Thymus (tissue), 11 donors: ENCODE data around the gene VPS54. TPM values are rescaled to one million over a fixed set of nuclear protein-coding genes. Genes with fewer than 3 reads are reported as not detected.

Experiments
- DNase-seq, 9 donors: peaks; one replicate each; pipeline ENCODE4 v3.0.0-alpha.2; 2013; ENCODE audit warnings: low spot score in 9 of 9, low read depth in 6 of 9, missing footprints in 1 of 9
- H3K27ac ChIP-seq, 2 donors: one replicate each; pipeline ENCODE4 v1.5.1; 2013; ENCODE audit warnings: control low read depth in 1 of 2, low read depth in 1 of 2, low read length in 1 of 2, mild to moderate bottlenecking in 1 of 2, moderate library complexity in 1 of 2
- H3K27me3 ChIP-seq, 2 donors: one replicate each; pipeline ENCODE4 v1.5.1; 2013; ENCODE audit warnings: low read length in 1 of 2; ENCODE audit not compliant: control insufficient read depth in 2 of 2, insufficient read depth in 1 of 2
- H3K36me3 ChIP-seq, 2 donors: one replicate each; pipeline ENCODE4 v1.5.1; 2013; ENCODE audit warnings: low read length in 1 of 2, mild to moderate bottlenecking in 1 of 2, moderate library complexity in 1 of 2; ENCODE audit not compliant: control insufficient read depth in 2 of 2, insufficient read depth in 2 of 2
- H3K4me1 ChIP-seq, 2 donors: one replicate each; pipeline ENCODE4 v1.5.1; 2013; ENCODE audit warnings: low read length in 2 of 2; ENCODE audit not compliant: control insufficient read depth in 2 of 2, insufficient read depth in 2 of 2
- H3K4me3 ChIP-seq, 2 donors: one replicate each; pipeline ENCODE4 v1.5.1; 2013; ENCODE audit warnings: low read length in 2 of 2, control low read depth in 1 of 2, mild to moderate bottlenecking in 1 of 2
- H3K9me3 ChIP-seq, 2 donors: one replicate each; pipeline ENCODE4 v1.5.1; 2013; ENCODE audit warnings: low read length in 1 of 2, mild to moderate bottlenecking in 1 of 2; ENCODE audit not compliant: control insufficient read depth in 2 of 2, insufficient read depth in 1 of 2
- WGBS: extraction: QIAGEN DNeasy Blood & Tissue Kit; methylation state at CpG from one replicate; pipeline ENCODE4 v1.1.7; 2013; 5-methylcytosine and 5-hydroxymethylcytosine counted together
- polyA plus RNA-seq: library from polyadenylated mRNA; stranded (reverse); fragments of 200-250 nt; gene quantifications from one replicate; pipeline ENCODE4 v1.2.3, GENCODE V29; 2013
- total RNA-seq: library from RNA; stranded (reverse); fragments of 120-200 nt; gene quantifications from one replicate; pipeline ENCODE4 v1.2.4, GENCODE V29; 2013
- donor health status: healthy.

The VPS54 gene
- total and polyA plus RNA-seq, 2 donors = 21.2 to 24.1 TPM

DNA sequence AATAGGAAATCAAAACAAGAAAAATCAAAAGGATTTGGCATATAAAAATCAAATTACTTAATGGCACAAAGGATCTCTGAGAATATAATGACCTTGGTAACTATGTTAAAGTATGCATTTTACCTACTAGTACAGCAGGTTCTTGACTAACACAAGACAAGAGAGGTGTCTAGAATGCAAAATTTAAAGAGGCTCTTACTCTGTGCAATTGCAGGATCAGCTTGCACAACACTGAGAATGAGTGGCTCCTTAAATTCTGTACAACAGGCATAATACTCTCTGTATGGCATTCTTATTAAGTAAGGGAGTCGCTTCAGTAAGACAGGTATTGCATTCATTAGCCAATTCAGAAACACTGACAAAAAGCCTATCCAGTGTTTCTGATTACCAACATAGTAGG lies 104.9 kb downstream of the VPS54 start:
- H3K4me3 ChIP-seq = no peak overlapping the region
- H3K9me3 ChIP-seq = no peaks in the 10 kb centered on the region
- H3K36me3 ChIP-seq = peaks cover 4 to 37% of the 10 kb centered on the region in 2 donors
- 93% methylated on average over 1 of the region's 1 CpG for WGBS
- no peak for DNase-seq
- no peaks in the 10 kb centered on the region for H3K4me1 ChIP-seq
- no peaks in the 10 kb centered on the region for H3K27me3 ChIP-seq
- no peak overlapping the region for H3K27ac ChIP-seq

DNA sequence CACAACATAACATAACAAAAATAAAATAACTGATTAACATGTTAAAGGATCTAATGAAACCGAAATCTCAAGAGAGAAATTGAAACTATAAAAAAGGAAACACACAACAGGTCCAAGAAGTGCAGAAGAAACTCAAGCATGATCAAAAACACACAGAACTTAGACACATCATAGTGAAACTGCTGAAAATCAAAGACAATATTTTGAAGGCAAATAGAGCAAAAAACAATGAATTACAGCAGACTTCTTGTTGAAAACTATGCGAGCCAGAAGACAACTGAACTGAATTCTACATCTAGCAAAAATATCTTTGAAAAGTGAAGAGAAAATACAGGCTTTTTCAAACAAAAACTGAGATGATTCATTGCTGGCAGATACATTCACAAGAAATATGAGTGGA lies 116.2 kb downstream of the VPS54 start:
- Histone ChIP-seq H3K27ac (no peak overlapping the region), H3K4me1 (no peaks in the 10 kb centered on the region), H3K36me3 (peaks cover 6 to 22% of the 10 kb centered on the region in 2 donors), H3K27me3 (no peaks in the 10 kb centered on the region), H3K4me3 (no peak overlapping the region), H3K9me3 (peaks cover 0 to 14% of the 10 kb centered on the region in 2 donors)
- DNase-seq = no peak
- 95% methylated on average over 2 of the region's 2 CpGs for WGBS

DNA sequence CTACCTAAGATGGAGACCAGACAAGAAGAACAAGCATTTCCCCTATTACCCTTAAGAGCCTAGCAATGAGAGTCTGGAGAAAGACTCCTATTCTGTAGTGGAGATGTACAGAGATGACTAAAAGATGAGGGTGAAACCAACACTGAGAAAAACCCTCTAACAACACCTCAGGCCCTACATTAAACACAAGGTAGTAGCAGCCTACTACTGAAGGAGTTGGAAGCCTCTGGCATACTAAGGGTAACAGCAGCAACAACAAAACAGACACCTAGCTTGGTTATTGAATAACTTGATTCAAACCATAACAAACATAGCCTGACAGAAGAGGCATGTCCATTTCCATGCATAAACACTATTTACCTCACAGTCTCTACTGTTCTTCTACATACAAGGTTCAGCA lies 117.1 kb downstream of the VPS54 start:
- no peak for DNase-seq
- H3K9me3 ChIP-seq = peaks cover 0 to 14% of the 10 kb centered on the region in 2 donors
- H3K4me1 ChIP-seq = no peaks in the 10 kb centered on the region
- H3K36me3 ChIP-seq = peaks cover 6 to 24% of the 10 kb centered on the region in 2 donors
- H3K27me3 ChIP-seq = no peaks in the 10 kb centered on the region
- no peak overlapping the region for H3K4me3 ChIP-seq
- H3K27ac ChIP-seq = no peak overlapping the region

DNA sequence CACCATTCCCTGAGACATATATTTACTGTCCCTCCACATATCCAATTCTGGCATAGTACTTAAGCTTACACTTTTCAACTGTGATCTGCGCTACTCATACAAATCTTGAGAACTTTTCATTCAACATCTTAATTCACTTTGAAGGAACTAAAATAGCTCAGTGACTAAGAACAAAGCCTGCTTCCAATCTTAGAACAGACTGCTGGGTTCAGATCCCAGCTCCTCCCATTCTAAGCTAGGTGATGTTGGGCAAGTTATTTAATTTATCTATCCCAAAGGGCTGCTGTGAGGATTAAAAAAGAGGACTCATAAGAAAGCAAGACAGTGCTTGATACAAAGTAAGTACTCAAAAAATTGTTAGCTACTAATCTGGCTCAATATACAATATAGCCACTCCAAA lies 119.6 kb downstream of the VPS54 start:
- H3K27ac ChIP-seq = no peak overlapping the region
- H3K36me3 ChIP-seq = peaks cover 6 to 36% of the 10 kb centered on the region in 2 donors
- H3K4me3 ChIP-seq = no peak overlapping the region
- H3K27me3 ChIP-seq = no peaks in the 10 kb centered on the region
- H3K4me1 ChIP-seq = no peaks in the 10 kb centered on the region
- WGBS = 100% methylated on average over 1 of the region's 1 CpG
- no peak for DNase-seq
- peaks cover 0 to 14% of the 10 kb centered on the region in 2 donors for H3K9me3 ChIP-seq

DNA sequence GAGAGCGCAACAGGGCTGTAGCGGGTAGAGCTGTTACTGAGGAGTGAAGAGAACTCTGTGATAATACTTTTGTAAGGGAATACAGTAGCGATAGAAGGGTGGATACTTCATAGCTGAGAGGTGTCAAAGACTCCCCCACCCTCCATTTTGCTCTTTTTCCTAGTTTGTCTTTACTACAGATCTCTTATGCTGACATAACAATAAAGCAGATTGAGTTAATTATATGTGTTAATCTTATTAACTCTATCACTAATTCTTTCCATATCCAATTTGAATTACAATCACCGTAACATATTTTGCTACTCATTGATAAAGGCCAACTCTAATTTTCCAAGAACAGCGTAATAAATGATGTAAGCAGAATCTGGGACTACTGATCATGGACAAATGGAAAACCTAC lies 120.4 kb downstream of the VPS54 start:
- peaks cover 6 to 40% of the 10 kb centered on the region in 2 donors for H3K36me3 ChIP-seq

DNA sequence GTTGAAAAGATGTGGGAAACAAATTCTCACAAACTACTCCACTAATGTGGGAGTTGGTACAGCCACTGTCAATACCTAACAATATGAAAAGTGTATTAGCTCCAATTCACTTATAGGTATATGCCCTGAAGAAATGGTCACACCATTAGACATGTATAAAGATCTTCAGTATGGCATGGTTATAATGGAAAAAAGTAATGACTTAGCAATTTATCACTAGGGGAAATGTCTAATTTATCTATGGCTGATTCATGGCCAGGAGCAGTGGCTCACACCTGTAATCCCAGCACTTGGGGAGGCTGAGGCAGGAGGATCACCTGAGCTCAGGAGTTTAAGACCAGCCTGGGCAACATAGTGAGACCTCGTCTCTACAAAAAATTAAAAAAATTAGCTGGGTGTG lies 125.1 kb downstream of the VPS54 start:
- no peak overlapping the region for H3K4me3 ChIP-seq
- H3K36me3 ChIP-seq = peaks cover 6 to 64% of the 10 kb centered on the region in 2 donors
- H3K9me3 ChIP-seq = no peaks in the 10 kb centered on the region
- H3K27me3 ChIP-seq = no peaks in the 10 kb centered on the region
- H3K4me1 ChIP-seq = no peaks in the 10 kb centered on the region
- DNase-seq = no peak
- no peak overlapping the region for H3K27ac ChIP-seq
- WGBS = 96% methylated on average over 1 of the region's 1 CpG

More for the DNA sequence above, 120.4 kb downstream of the VPS54 start:
- DNase-seq = no peak
- Histone ChIP-seq H3K27ac (no peak overlapping the region), H3K4me1 (no peaks in the 10 kb centered on the region), H3K9me3 (peaks cover 0 to 11% of the 10 kb centered on the region in 2 donors), H3K4me3 (no peak overlapping the region), H3K27me3 (no peaks in the 10 kb centered on the region)
- 97% methylated on average over 5 of the region's 5 CpGs for WGBS

DNA sequence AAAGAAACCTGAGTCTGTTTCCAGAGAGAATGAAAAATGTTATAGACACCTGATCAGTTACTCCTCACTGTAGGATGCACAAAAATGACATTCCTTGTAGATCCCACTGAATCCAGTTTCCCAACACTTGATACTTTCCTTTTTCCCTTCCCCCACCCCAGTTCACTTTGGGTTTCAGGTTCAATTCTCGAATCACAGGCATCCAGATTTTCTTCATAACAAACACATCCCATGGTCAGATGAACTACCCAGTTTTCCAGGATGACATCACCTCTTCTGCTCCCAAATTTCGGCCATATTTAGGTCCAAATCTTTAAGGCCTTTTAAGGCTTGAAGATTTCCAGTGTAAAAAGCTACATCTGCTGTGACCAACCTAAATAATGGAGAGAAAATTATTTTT lies 126.1 kb downstream of the VPS54 start:
- Histone ChIP-seq H3K9me3 (no peaks in the 10 kb centered on the region), H3K36me3 (peaks cover 12 to 69% of the 10 kb centered on the region in 2 donors), H3K27ac (no peak overlapping the region), H3K4me3 (no peak overlapping the region), H3K27me3 (no peaks in the 10 kb centered on the region), H3K4me1 (no peaks in the 10 kb centered on the region)
- no peak for DNase-seq
- 94% methylated on average over 2 of the region's 2 CpGs for WGBS

DNA sequence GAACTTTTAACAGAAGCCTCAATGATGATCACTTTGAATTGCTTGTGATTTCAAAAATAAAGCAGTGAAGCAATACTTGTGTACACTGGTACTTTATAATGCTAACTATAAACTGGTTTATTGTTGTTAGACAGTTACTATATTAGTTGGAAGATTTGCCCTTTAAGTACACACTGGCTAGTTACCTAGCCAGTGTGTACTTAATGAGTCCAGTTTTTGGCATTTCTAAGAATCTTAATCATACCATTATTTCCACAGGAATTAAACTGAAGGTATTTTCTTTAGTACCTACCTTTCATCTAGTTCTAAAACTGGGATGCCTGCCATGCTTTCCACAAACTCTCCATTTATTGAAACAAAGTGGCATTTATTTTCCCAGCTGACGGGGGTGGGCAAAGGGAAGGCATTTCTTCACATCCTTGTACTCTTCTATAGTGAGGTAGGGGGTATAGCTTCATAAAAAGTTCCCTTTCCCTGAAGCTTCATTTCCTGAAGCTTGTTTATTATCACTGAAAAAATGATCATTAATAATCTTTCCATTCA lies 127.7 kb downstream of the VPS54 start:
- Histone ChIP-seq H3K27me3 (no peaks in the 10 kb centered on the region), H3K9me3 (no peaks in the 10 kb centered on the region), H3K36me3 (peaks cover 19 to 78% of the 10 kb centered on the region in 2 donors), H3K4me3 (no peak overlapping the region), H3K27ac (no peak overlapping the region), H3K4me1 (no peaks in the 10 kb centered on the region)
- no peak for DNase-seq
- 95% methylated on average over 1 of the region's 1 CpG for WGBS

DNA sequence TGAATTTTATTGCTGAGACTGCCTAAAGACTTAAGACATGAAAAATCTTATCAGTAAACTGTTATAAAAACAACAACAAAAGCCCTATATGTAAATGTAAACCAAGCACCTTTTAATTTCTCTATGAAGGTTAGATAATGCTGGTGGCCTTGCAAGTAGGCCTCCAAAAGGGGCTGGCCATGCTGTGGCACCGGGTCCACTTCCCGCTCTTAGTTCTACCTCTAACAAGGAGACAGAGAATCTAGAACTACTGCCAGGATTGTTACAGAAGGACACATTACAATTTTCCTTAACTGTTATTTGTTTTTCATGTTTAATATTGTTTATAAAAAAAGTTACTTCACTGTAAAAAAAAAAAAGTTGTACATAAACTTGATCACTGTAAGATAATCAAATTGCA lies 128.6 kb downstream of the VPS54 start:
- Histone ChIP-seq H3K36me3 (peaks cover 24 to 79% of the 10 kb centered on the region in 2 donors), H3K4me3 (no peak overlapping the region), H3K4me1 (no peaks in the 10 kb centered on the region), H3K9me3 (no peaks in the 10 kb centered on the region), H3K27ac (no peak overlapping the region), H3K27me3 (no peaks in the 10 kb centered on the region)
- 98% methylated on average over 2 of the region's 2 CpGs for WGBS
- no peak for DNase-seq
